ENCODE measurements around the gene INPP4A.
A peak's percentile ranks its signal among the peaks of the same experiment; 100 is the strongest.

The INPP4A gene

GRCh38 chr2:98632351-98632750 is 187.7 kb downstream of the INPP4A start:
- H3K27ac Mint-ChIP-seq, result no peak overlapping the region
- peaks cover 9% of the 10 kb centered on the region for H3K9me3 Mint-ChIP-seq
- H3K27me3 Mint-ChIP-seq (ENCODE audit: low read depth, poor library complexity), result peaks cover 5% of the 10 kb centered on the region
- no peak for DNase-seq
- peaks cover 13% of the 10 kb centered on the region for H3K4me1 Mint-ChIP-seq
- peaks cover 4% of the 10 kb centered on the region for H3K36me3 Mint-ChIP-seq (ENCODE audit: low read depth)
- TF ChIP-seq CTCF (IDR thresholded peaks at IDR 0.05), result no peak
- no peak overlapping the region for H3K4me3 Mint-ChIP-seq

GRCh38 chr2:98634406-98635092 is 189.9 kb downstream of the INPP4A start:
- Mint-ChIP-seq H3K9me3 (no peaks in the 10 kb centered on the region), H3K27me3 (ENCODE audit: low read depth, poor library complexity) (peaks cover 8% of the 10 kb centered on the region), H3K4me1 (peaks cover 13% of the 10 kb centered on the region), H3K36me3 (ENCODE audit: low read depth) (peaks cover 4% of the 10 kb centered on the region), H3K4me3 (peak overlapping the region; percentile 33), H3K27ac (peak overlapping the region; percentile 95)
- peak; percentile 41 for DNase-seq
- peak; percentile 39 for TF ChIP-seq CTCF (IDR thresholded peaks at IDR 0.05)

GRCh38 chr2:98637401-98638147 is 192.9 kb downstream of the INPP4A start:
- peaks cover 8% of the 10 kb centered on the region for H3K36me3 Mint-ChIP-seq (ENCODE audit: low read depth)
- no peak overlapping the region for H3K4me3 Mint-ChIP-seq
- H3K4me1 Mint-ChIP-seq, result peaks cover 13% of the 10 kb centered on the region
- no peak for TF ChIP-seq CTCF (IDR thresholded peaks at IDR 0.05)
- no peaks in the 10 kb centered on the region for H3K9me3 Mint-ChIP-seq
- H3K27ac Mint-ChIP-seq, result no peak overlapping the region
- DNase-seq, result no peak
- peaks cover 5% of the 10 kb centered on the region for H3K27me3 Mint-ChIP-seq (ENCODE audit: low read depth, poor library complexity)

GRCh38 chr2:98643496-98644100 is 198.9 kb downstream of the INPP4A start:
- no peak overlapping the region for H3K4me3 Mint-ChIP-seq
- peaks cover 8% of the 10 kb centered on the region for H3K36me3 Mint-ChIP-seq (ENCODE audit: low read depth)
- H3K4me1 Mint-ChIP-seq, result no peaks in the 10 kb centered on the region
- no peak for TF ChIP-seq CTCF (IDR thresholded peaks at IDR 0.05)
- H3K27ac Mint-ChIP-seq, result no peak overlapping the region
- H3K27me3 Mint-ChIP-seq (ENCODE audit: low read depth, poor library complexity), result no peaks in the 10 kb centered on the region
- DNase-seq, result no peak
- no peaks in the 10 kb centered on the region for H3K9me3 Mint-ChIP-seq

Data from nephron progenitor cell (in vitro differentiated cells).